HEK293 (cell line): ENCODE measurements around the gene BPHL.

Experiments
- CTCF ChIA-PET: fragments of 350-600 bp; formaldehyde crosslinking; extraction: SDS; loops from one replicate; lab custom pipeline; 2021; ENCODE audit warnings: antibody characterized with exemption; lab: Yijun Ruan, JAX
- POLR2A ChIA-PET: fragments of 300-600 bp; formaldehyde crosslinking; extraction: SDS; loops from one replicate; lab custom pipeline; 2020; ENCODE audit warnings: antibody characterized with exemption, inconsistent platforms; lab: Yijun Ruan, JAX
- H3K27ac ChIP-seq: fragments of 200-500 bp; sonication (Bioruptor generic); 2 replicates; pipeline ENCODE4 v1.5.1; 2014; ENCODE audit warnings: low read depth, low read length, control low read depth, inconsistent platforms; ENCODE audit errors: extremely low read depth
- H3K36me3 ChIP-seq, 2 experiments: fragments of 200-500 bp in 1 of 2; sonication (Bioruptor generic) in 1 of 2; 1 replicate in 1 of 2; 2 replicates in 1 of 2; pipeline ENCODE4 v1.5.1; 2014 to 2017; ENCODE audit warnings: inconsistent platforms in 2 of 2, low read length in 2 of 2; ENCODE audit not compliant: control insufficient read depth in 2 of 2, insufficient read depth in 1 of 2
- H3K4me1 ChIP-seq: fragments of 200-500 bp; sonication (Bioruptor generic); 2 replicates; pipeline ENCODE4 v1.5.1; 2014; ENCODE audit warnings: mild to moderate bottlenecking, low read length, inconsistent platforms; ENCODE audit not compliant: control insufficient read depth, insufficient read depth
- H3K4me3 ChIP-seq: 2 replicates; pipeline ENCODE4 v1.5.1; 2011; ENCODE audit warnings: low read depth, mild to moderate bottlenecking, control low read depth, low read length, moderate library complexity
- H3K9me3 ChIP-seq: fragments of 200-500 bp; sonication (Bioruptor generic); 2 replicates; pipeline ENCODE4 v1.5.1; 2014; ENCODE audit warnings: low read depth, low read length, inconsistent platforms; ENCODE audit not compliant: control insufficient read depth, insufficient read depth
- AEBP2 ChIP-seq: fragments of 450-650 bp; formaldehyde crosslinking; IDR thresholded peaks from 2 replicates; pipeline ENCODE4 v1.5.1; 2016; ENCODE audit warnings: missing biosample characterization, missing genetic modification characterization, borderline replicate concordance
- HIC1 ChIP-seq: fragments of 450-650 bp; formaldehyde crosslinking; IDR thresholded peaks from 2 replicates; pipeline ENCODE4 v1.5.1; 2016; ENCODE audit warnings: missing biosample characterization, missing genetic modification characterization
- OSR2 ChIP-seq: fragments of 450-650 bp; formaldehyde crosslinking; IDR thresholded peaks from 2 replicates; pipeline ENCODE4 v1.5.1; 2016; ENCODE audit warnings: missing biosample characterization, missing genetic modification characterization
- RBAK ChIP-seq: fragments of 450-650 bp; formaldehyde crosslinking; IDR thresholded peaks from 2 replicates; pipeline ENCODE4 v1.5.1; 2016; ENCODE audit warnings: missing biosample characterization, missing genetic modification characterization
- SALL2 ChIP-seq: fragments of 450-650 bp; formaldehyde crosslinking; IDR thresholded peaks from 2 replicates; pipeline ENCODE4 v1.5.0; 2017; ENCODE audit warnings: missing biosample characterization, mild to moderate bottlenecking, missing genetic modification characterization, borderline replicate concordance
- TRIM28 ChIP-seq: IDR thresholded peaks from 2 replicates; pipeline ENCODE4 v1.6.1; 2011; ENCODE audit warnings: low read length, control low read depth, borderline replicate concordance
- ZBTB11 ChIP-seq: fragments of 450-650 bp; formaldehyde crosslinking; conservative IDR thresholded peaks from 2 replicates; pipeline ENCODE4 v1.5.1; 2016; ENCODE audit warnings: low read depth, missing biosample characterization, missing genetic modification characterization
- ZBTB26 ChIP-seq: fragments of 450-650 bp; formaldehyde crosslinking; optimal IDR thresholded peaks from 2 replicates; pipeline ENCODE3; 2016; ENCODE audit warnings: missing biosample characterization, mild to moderate bottlenecking, missing genetic modification characterization
- ZNF202 ChIP-seq: fragments of 450-650 bp; formaldehyde crosslinking; IDR thresholded peaks from 2 replicates; pipeline ENCODE4 v1.5.1; 2016; ENCODE audit warnings: missing biosample characterization, missing genetic modification characterization, borderline replicate concordance
- ZNF214 ChIP-seq: fragments of 450-650 bp; formaldehyde crosslinking; IDR thresholded peaks from 2 replicates; pipeline ENCODE4 v1.5.1; 2017; ENCODE audit warnings: missing biosample characterization, mild to moderate bottlenecking, missing genetic modification characterization, borderline replicate concordance
- ZNF311 ChIP-seq: fragments of 450-650 bp; formaldehyde crosslinking; IDR thresholded peaks from 2 replicates; pipeline ENCODE4 v1.5.1; 2017; ENCODE audit warnings: missing biosample characterization, missing genetic modification characterization, borderline replicate concordance
- ZNF433 ChIP-seq: fragments of 450-650 bp; formaldehyde crosslinking; IDR thresholded peaks from 2 replicates; pipeline ENCODE4 v1.5.1; 2016; ENCODE audit warnings: missing biosample characterization, missing genetic modification characterization, low read depth
- ZNF521 ChIP-seq: fragments of 450-650 bp; formaldehyde crosslinking; IDR thresholded peaks from 2 replicates; pipeline ENCODE4 v1.5.1; 2017; ENCODE audit warnings: missing biosample characterization, mild to moderate bottlenecking, missing genetic modification characterization
- ZNF549 ChIP-seq: fragments of 450-650 bp; IDR thresholded peaks from 2 replicates; pipeline ENCODE4 v1.5.1; 2018; ENCODE audit warnings: missing biosample characterization, missing genetic modification characterization, mild to moderate bottlenecking, inconsistent platforms, moderate library complexity
- ZNF600 ChIP-seq: fragments of 450-650 bp; formaldehyde crosslinking; IDR thresholded peaks from 2 replicates; pipeline ENCODE4 v1.5.1; 2016; ENCODE audit warnings: missing biosample characterization, missing genetic modification characterization
- ZNF660 ChIP-seq: fragments of 450-650 bp; IDR thresholded peaks from 2 replicates; pipeline ENCODE4 v1.5.1; 2018; ENCODE audit warnings: missing biosample characterization, mild to moderate bottlenecking, missing genetic modification characterization
- ZSCAN16 ChIP-seq: fragments of 450-650 bp; formaldehyde crosslinking; IDR thresholded peaks from 2 replicates; pipeline ENCODE4 v1.5.1; 2016; ENCODE audit warnings: missing biosample characterization, missing genetic modification characterization

The BPHL gene

GRCh38 chr6:3140201-3140600 is 21.7 kb downstream of the BPHL start (continued):
- TF ChIP-seq ZSCAN16 (tag by site-specific recombination), result no peak
- no peak for TF ChIP-seq ZBTB26
- TF ChIP-seq ZNF521 (tag by site-specific recombination), result no peak
- TF ChIP-seq HIC1 (tag by site-specific recombination), result no peak
- no peak for TF ChIP-seq ZBTB11 (tag by site-specific recombination)

- TF ChIP-seq SALL2 (tag by site-specific recombination) (no peak), TRIM28 (no peak), AEBP2 (tag by site-specific recombination) (no peak), ZNF311 (tag by site-specific recombination) (no peak), ZNF660 (tag by site-specific recombination) (no peak), ZNF549 (tag by site-specific recombination) (no peak), ZNF600 (no peak), ZNF202 (no peak), RBAK (tag by site-specific recombination) (no peak)
- ChIA-PET POLR2A (interaction anchor here (1.9 kb wide), 1 partner anchor 14 kb away, joined by 9 read pairs; the partner anchor contains the start of gene TUBB2A), CTCF (interaction anchor here (0.5 to 1.4 kb wide), 2 partner anchors 15 to 109 kb away, joined by 3 to 5 read pairs; partner anchors contain the start of gene TUBB2A)
- Histone ChIP-seq H3K4me1 (no peaks in the 10 kb centered on the region), H3K27ac (no peak overlapping the region), H3K36me3 (peaks cover 17 to 46% of the 10 kb centered on the region in 2 experiments; a peak in 2 of 3 replicates), H3K9me3 (no peaks in the 10 kb centered on the region), H3K4me3 (no peak overlapping the region)
Observed at GRCh38 chr6:3142536-3142935, 24.0 kb downstream of the BPHL start.

- ChIA-PET CTCF (interaction anchor here (0.6 to 0.7 kb wide), 2 partner anchors 137 to 1080 kb away, joined by 3 read pairs; no protein-coding TSS in a partner anchor), POLR2A (interaction anchor here (1.9 kb wide), 1 partner anchor 14 kb away, joined by 9 read pairs; the partner anchor contains the start of gene TUBB2A)
- H3K9me3 ChIP-seq, result no peaks in the 10 kb centered on the region
- TF ChIP-seq ZNF214 (tag by site-specific recombination), result no peak
- TF ChIP-seq ZNF433 (tag by site-specific recombination), result no peak
- no peak for TF ChIP-seq OSR2 (tag by site-specific recombination)
- H3K36me3 ChIP-seq, result peaks cover 14 to 46% of the 10 kb centered on the region in 2 experiments; a peak in 2 of 3 replicates
- H3K4me3 ChIP-seq, result no peak overlapping the region
- H3K4me1 ChIP-seq, result no peaks in the 10 kb centered on the region
- H3K27ac ChIP-seq, result no peak overlapping the region
Observed at GRCh38 chr6:3143158-3143557, 24.6 kb downstream of the BPHL start.
